Trophoblast cell (in vitro differentiated cells and primary cell): ENCODE results near the gene ATF7IP2.
A peak's percentile ranks its signal among the peaks of the same experiment; 100 is the strongest.

Experiments
- DNase-seq, 2 donors: peaks; one replicate each; pipeline ENCODE4 v3.0.0-alpha.2; 2016
- H2AFZ ChIP-seq: 2 replicates; pipeline ENCODE4 v1.6.1; 2013; ENCODE audit warnings: low read length, moderate library complexity, mild to moderate bottlenecking; ENCODE audit not compliant: insufficient read depth, poor library complexity
- H2AK5ac ChIP-seq: 2 replicates; pipeline ENCODE4 v1.6.1; 2013; ENCODE audit warnings: mild to moderate bottlenecking, low read length
- H2BK120ac ChIP-seq: 2 replicates; pipeline ENCODE4 v1.6.1; 2013; ENCODE audit warnings: low read length, mild to moderate bottlenecking, moderate library complexity; ENCODE audit not compliant: insufficient read depth, poor library complexity
- H2BK12ac ChIP-seq: 2 replicates; pipeline ENCODE4 v1.6.1; 2013; ENCODE audit warnings: mild to moderate bottlenecking, low read length, moderate library complexity
- H2BK5ac ChIP-seq: 2 replicates; pipeline ENCODE4 v1.6.1; 2013; ENCODE audit warnings: low read length, low read depth, moderate library complexity, mild to moderate bottlenecking; ENCODE audit not compliant: poor library complexity
- H3K14ac ChIP-seq: 2 replicates; pipeline ENCODE4 v1.6.1; 2013; ENCODE audit warnings: mild to moderate bottlenecking, low read length
- H3K18ac ChIP-seq: 2 replicates; pipeline ENCODE4 v1.6.1; 2013; ENCODE audit warnings: mild to moderate bottlenecking, low read length
- H3K23ac ChIP-seq: 2 replicates; pipeline ENCODE4 v1.6.1; 2013; ENCODE audit warnings: low read length
- H3K27ac ChIP-seq: 2 replicates; pipeline ENCODE4 v1.5.1; 2013; ENCODE audit warnings: low read depth, mild to moderate bottlenecking, inconsistent platforms, low read length, moderate library complexity
- H3K27me3 ChIP-seq: 2 replicates; pipeline ENCODE4 v1.6.1; 2013; ENCODE audit warnings: inconsistent platforms, mild to moderate bottlenecking, low read length, moderate library complexity; ENCODE audit not compliant: insufficient read depth
- H3K36me3 ChIP-seq, 2 experiments: 1 replicate in 1 of 2; 2 replicates in 1 of 2; pipeline ENCODE4 v1.6.1; 2013; ENCODE audit warnings: low read length in 2 of 2, mild to moderate bottlenecking in 2 of 2, moderate library complexity in 1 of 2; ENCODE audit not compliant: insufficient read depth in 2 of 2, control insufficient read depth in 1 of 2
- H3K4ac ChIP-seq: 2 replicates; pipeline ENCODE4 v1.6.1; 2013; ENCODE audit warnings: low read depth, mild to moderate bottlenecking, low read length, moderate library complexity
- H3K4me1 ChIP-seq, 2 experiments: 1 replicate in 1 of 2; 2 replicates in 1 of 2; pipeline ENCODE4 v1.6.1; 2013; ENCODE audit warnings: low read length in 2 of 2, mild to moderate bottlenecking in 2 of 2, moderate library complexity in 1 of 2; ENCODE audit not compliant: insufficient read depth in 2 of 2, control insufficient read depth in 1 of 2
- H3K4me2 ChIP-seq: 2 replicates; pipeline ENCODE4 v1.6.1; 2013; ENCODE audit warnings: inconsistent platforms, mild to moderate bottlenecking, low read length, moderate library complexity
- H3K4me3 ChIP-seq: 2 replicates; pipeline ENCODE4 v1.5.1; 2013; ENCODE audit warnings: mild to moderate bottlenecking, low read depth, low read length, inconsistent platforms
- H3K79me1 ChIP-seq: one replicate; pipeline ENCODE4 v1.6.1; 2013; ENCODE audit warnings: low read length
- H3K79me2 ChIP-seq: 2 replicates; pipeline ENCODE4 v1.6.1; 2013; ENCODE audit warnings: low read length, mild to moderate bottlenecking; ENCODE audit not compliant: control insufficient read depth, insufficient read depth, poor library complexity
- H3K9ac ChIP-seq: 2 replicates; pipeline ENCODE4 v1.6.1; 2013; ENCODE audit warnings: mild to moderate bottlenecking, low read length
- H3K9me3 ChIP-seq: 2 replicates; pipeline ENCODE4 v1.6.1; 2013; ENCODE audit warnings: low read depth, mild to moderate bottlenecking, control low read depth, inconsistent platforms, low read length; ENCODE audit not compliant: insufficient read depth
- H4K12ac ChIP-seq: 2 replicates; pipeline ENCODE4 v1.6.1; 2013; ENCODE audit warnings: low read depth, mild to moderate bottlenecking, low read length, moderate library complexity
- H4K8ac ChIP-seq: 2 replicates; pipeline ENCODE4 v1.6.1; 2013; ENCODE audit warnings: low read depth, mild to moderate bottlenecking, low read length, moderate library complexity
- H4K91ac ChIP-seq: one replicate; pipeline ENCODE4 v1.6.1; 2013; ENCODE audit warnings: low read depth, mild to moderate bottlenecking, low read length, moderate library complexity
- WGBS: extraction: QIAGEN DNeasy Blood & Tissue Kit; methylation state at CpG from one replicate; pipeline ENCODE4 v1.1.7; 2013; ENCODE audit warnings: missing lambda C conversion rate; ENCODE audit not compliant: insufficient read length, insufficient coverage; ENCODE audit errors: extremely low coverage; 5-methylcytosine and 5-hydroxymethylcytosine counted together

Gene ATF7IP2

DNA sequence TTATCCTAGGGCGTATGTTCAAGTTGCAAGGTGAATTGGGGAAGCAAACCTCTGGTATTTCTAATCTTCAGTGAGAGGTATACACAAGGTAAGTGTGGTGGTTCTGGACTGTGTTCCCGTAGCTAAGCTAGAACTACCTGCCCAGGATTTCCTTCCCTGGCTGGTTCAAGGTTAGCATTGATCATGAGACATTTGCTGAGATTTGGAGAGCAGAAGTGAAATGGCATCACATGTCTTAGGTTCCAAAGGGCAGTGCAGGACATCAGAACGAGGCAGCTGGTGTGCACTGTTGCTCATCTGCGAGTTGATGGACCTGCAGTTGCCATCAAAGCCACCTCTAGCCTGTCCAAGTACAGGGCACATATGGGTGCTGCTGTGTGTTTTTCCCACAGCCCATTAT is 99.3 kb downstream of the ATF7IP2 start:
- no peaks in the 10 kb centered on the region for H3K79me2 ChIP-seq
- H3K4me3 ChIP-seq, result no peak overlapping the region
- no peak overlapping the region for H2AK5ac ChIP-seq
- no peak overlapping the region for H3K18ac ChIP-seq
- H3K79me1 ChIP-seq, result no peaks in the 10 kb centered on the region
- H2BK5ac ChIP-seq, result peak overlapping the region; percentile 13
- H3K9ac ChIP-seq, result no peak overlapping the region
- H3K27me3 ChIP-seq, result no peaks in the 10 kb centered on the region
- H4K91ac ChIP-seq, result no peak overlapping the region
- no peaks in the 10 kb centered on the region for H3K4me1 ChIP-seq
- WGBS, result no CpG with 5 or more reads among the region's 4 CpGs
- H4K8ac ChIP-seq, result no peak overlapping the region
- H3K9me3 ChIP-seq, result peaks cover 12% of the 10 kb centered on the region
- no peak overlapping the region for H2BK12ac ChIP-seq
- no peak for DNase-seq
- H4K12ac ChIP-seq, result no peak overlapping the region
- no peak overlapping the region for H3K23ac ChIP-seq
- no peak overlapping the region for H3K4ac ChIP-seq
- H3K27ac ChIP-seq, result no peak overlapping the region
- H2AFZ ChIP-seq, result no peak overlapping the region
- H3K36me3 ChIP-seq, result peaks cover 3 to 5% of the 10 kb centered on the region in 2 experiments
- no peak overlapping the region for H3K14ac ChIP-seq
- no peak overlapping the region for H3K4me2 ChIP-seq
- H2BK120ac ChIP-seq, result peak overlapping the region; percentile 47

DNA sequence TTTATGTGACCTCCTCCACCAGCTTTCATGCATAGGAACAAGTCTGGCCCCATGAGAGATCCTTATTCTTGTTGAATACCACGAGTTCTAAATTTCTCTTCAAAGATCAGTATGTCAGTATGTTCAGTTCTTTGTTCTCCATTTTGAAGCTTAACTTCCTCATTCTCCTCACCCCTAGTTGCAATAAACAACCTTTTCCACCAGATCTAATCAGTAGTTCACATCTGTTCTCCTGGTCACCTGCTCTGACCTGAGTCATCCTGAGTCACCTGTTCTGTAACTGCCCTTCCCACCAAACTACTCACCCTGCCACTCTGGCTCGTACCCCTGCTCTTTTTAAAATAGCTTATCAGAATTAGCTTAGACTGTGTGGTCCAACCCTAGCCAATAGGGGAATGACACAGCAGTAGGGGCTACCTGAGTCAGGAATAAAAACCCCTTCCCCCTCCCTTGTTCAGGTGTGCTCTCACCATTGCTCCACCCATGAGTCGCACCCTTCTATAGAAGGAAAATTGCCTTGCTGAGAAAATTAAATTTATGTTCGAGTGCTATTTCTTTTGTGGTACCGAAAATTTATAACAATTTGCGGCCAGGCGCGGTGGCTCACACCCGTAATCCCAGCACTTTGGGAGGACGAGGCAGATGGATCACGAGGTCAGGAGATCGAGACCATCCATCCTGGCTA is 100.0 kb downstream of the ATF7IP2 start:
- Histone ChIP-seq H2BK12ac (no peak overlapping the region), H2BK120ac (peak overlapping the region; percentile 47)

DNA sequence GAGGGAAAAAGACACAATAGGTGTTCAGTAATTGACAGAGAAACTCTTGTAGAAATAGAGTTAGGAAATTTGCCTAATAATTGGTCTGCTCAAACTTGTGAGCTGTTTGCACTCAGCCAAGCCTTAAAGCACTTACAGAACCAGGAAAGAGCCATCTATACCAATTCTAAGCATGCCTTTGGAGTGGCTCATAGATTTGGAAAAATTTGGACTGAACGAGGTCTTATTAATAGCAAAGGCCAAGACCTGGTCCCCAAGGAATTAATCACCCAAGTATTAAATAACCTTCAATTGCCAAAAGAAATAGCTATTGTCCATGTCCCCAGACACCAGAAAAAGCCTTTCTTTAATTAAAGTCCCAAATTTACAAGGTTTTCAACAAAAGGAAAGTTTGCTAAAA is 104.3 kb downstream of the ATF7IP2 start:
- Histone ChIP-seq H3K27me3 (no peaks in the 10 kb centered on the region), H3K36me3 (peaks cover 0 to 2% of the 10 kb centered on the region in 2 experiments), H3K4me1 (no peaks in the 10 kb centered on the region), H3K79me2 (no peaks in the 10 kb centered on the region), H4K12ac (no peak overlapping the region), H3K9ac (no peak overlapping the region), H3K23ac (no peak overlapping the region), H3K14ac (no peak overlapping the region), H2AFZ (no peak overlapping the region), H2BK120ac (no peak overlapping the region), H3K18ac (no peak overlapping the region), H3K79me1 (no peaks in the 10 kb centered on the region), H2AK5ac (no peak overlapping the region), H3K4me3 (no peak overlapping the region), H2BK5ac (no peak overlapping the region), H3K27ac (no peak overlapping the region), H3K4me2 (no peak overlapping the region), H3K4ac (no peak overlapping the region), H4K8ac (no peak overlapping the region), H4K91ac (no peak overlapping the region), H2BK12ac (no peak overlapping the region), H3K9me3 (peaks cover 14% of the 10 kb centered on the region)
- DNase-seq, result peak in 1 of 2 donors; percentile 42
- no CpG with 5 or more reads among the region's 1 CpG for WGBS

More for the DNA sequence above, 100.0 kb downstream of the ATF7IP2 start:
- Histone ChIP-seq H3K9me3 (peaks cover 12% of the 10 kb centered on the region), H2AK5ac (no peak overlapping the region), H2BK5ac (peak overlapping the region; percentile 13), H2AFZ (no peak overlapping the region), H3K9ac (no peak overlapping the region), H3K4me2 (no peak overlapping the region), H4K8ac (no peak overlapping the region), H3K36me3 (peaks cover 3 to 5% of the 10 kb centered on the region in 2 experiments), H3K14ac (no peak overlapping the region), H3K79me2 (no peaks in the 10 kb centered on the region), H3K4me1 (no peaks in the 10 kb centered on the region), H3K23ac (no peak overlapping the region), H4K12ac (no peak overlapping the region), H3K4ac (no peak overlapping the region), H4K91ac (no peak overlapping the region), H3K18ac (no peak overlapping the region), H3K79me1 (no peaks in the 10 kb centered on the region), H3K4me3 (no peak overlapping the region), H3K27me3 (no peaks in the 10 kb centered on the region), H3K27ac (no peak overlapping the region)
- peak; percentile 24 to 79 for DNase-seq
- no CpG with 5 or more reads among the region's 12 CpGs for WGBS

DNA sequence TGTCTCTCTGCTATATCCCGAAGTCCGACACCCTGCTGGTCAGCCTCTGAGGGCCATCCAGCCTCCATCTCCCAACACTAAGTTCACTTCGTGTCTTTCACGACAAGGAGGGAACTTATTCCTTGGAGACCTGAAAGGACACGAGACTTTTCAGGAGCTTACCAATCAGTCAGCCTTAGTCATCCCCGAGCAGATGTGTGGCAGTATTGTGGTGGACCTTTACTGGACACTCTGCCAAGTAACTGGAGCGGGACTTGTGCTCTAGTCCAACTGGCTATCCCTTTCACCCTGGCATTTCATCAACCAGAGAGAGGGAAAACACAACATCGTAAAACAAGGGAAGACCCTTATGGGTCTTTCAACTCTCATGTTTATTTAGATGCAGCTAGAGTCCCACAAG is 107.4 kb downstream of the ATF7IP2 start:
- Histone ChIP-seq H2BK12ac (no peak overlapping the region), H2BK5ac (no peak overlapping the region), H3K14ac (no peak overlapping the region), H3K4me3 (no peak overlapping the region), H4K8ac (no peak overlapping the region), H2AFZ (no peak overlapping the region), H3K27me3 (no peaks in the 10 kb centered on the region), H3K4me1 (no peaks in the 10 kb centered on the region), H3K4ac (no peak overlapping the region), H3K27ac (no peak overlapping the region), H3K9me3 (peaks cover 2% of the 10 kb centered on the region), H2AK5ac (no peak overlapping the region), H3K23ac (no peak overlapping the region), H3K79me2 (no peaks in the 10 kb centered on the region), H2BK120ac (no peak overlapping the region), H3K36me3 (no peaks in the 10 kb centered on the region), H4K12ac (no peak overlapping the region), H3K9ac (no peak overlapping the region), H3K79me1 (no peaks in the 10 kb centered on the region), H4K91ac (no peak overlapping the region), H3K4me2 (no peak overlapping the region), H3K18ac (no peak overlapping the region)
- no CpG with 5 or more reads among the region's 8 CpGs for WGBS
- DNase-seq, result no peak
